GM21529 (cell line): ENCODE data around the gene IZUMO2.
"Not testable (repeated sequence)": the region's sequence is repeated elsewhere in the genome, so short reads cannot be mapped to it uniquely, and the experiment has no call there.

Source experiments
- ATAC-seq: cut with Tn5 transposase; IDR thresholded peaks from one replicate; pipeline ENCODE4 v1.9.1; 2021; ENCODE audit not compliant: unreplicated experiment

The IZUMO2 gene

GRCh38 chr19:50187937-50188336 lies 24.9 kb upstream of the IZUMO2 start:
- no peak for ATAC-seq

DNA sequence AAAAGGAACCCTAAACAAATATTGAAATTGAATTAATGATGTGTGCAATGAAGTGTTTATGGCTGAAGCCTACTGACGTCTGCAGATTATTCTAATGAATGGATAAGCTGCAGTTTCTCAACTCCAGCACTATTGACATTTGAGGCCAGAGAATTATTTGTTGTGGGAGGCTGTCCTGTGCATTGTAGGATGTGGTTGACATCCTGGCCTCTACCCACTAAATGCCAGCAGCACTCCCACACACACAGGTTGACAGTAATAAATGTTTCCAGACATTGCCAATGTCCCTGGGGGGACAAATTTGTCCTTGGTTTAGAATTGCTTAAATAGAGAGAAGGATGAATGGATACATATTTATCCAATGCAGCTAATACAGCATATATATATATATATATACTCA lies 21.1 kb upstream of the IZUMO2 start:
- no peak for ATAC-seq

DNA sequence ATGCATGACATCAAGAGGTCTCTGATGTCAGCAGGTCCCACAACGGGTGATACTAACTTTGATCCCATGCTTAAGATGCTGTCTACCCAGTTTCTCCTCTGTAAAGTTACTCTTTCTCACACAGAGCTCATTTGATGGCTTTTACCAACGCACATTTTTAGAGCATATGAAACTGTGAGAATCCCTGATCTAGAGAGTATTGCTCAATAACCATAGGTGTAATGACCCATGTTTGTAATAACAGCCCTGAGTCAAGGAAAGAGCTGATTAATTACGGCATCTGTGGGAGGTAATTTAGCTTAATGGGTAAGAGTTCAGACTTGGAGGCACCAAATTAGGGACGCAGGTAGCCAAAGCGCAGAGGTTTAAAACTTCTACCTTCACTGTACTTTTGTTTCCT lies 18.0 kb upstream of the IZUMO2 start:
- no peak for ATAC-seq

DNA sequence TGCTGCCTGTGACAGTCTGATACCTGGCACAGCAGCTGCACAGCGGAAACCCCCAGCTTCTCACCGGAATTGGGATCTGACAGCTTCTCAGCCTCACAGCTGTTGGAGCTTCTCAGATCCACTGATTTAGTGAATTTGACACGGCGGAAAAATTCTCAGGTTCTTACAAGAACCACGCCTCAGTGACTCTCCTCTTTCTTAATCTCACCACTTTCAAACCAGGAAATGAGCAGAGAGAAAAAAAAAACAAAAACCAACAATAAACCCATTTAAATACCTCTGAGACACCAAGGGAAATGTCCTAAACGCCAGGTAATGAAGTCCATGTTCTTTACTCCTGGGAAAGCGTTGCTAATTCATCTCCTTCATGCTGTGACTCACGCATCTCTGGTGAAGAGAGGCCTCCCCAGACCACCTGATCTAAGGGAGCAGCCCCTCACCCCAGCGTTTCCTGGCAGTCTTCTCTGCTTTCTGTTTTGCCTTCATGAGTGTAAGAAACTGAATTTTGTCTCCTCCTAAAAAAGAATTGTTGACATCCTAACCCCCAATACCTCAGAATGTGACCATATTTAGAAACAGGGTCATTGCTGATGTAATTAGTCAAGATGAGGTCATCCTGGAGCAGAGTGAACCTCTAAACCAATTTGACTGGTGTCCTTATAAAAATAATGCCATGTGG lies 15.9 kb upstream of the IZUMO2 start:
- no peak for ATAC-seq

GRCh38 chr19:50178320-50178719 lies 15.2 kb upstream of the IZUMO2 start:
- ATAC-seq, result no peak

GRCh38 chr19:50176775-50177174 lies 13.7 kb upstream of the IZUMO2 start:
- no peak for ATAC-seq

DNA sequence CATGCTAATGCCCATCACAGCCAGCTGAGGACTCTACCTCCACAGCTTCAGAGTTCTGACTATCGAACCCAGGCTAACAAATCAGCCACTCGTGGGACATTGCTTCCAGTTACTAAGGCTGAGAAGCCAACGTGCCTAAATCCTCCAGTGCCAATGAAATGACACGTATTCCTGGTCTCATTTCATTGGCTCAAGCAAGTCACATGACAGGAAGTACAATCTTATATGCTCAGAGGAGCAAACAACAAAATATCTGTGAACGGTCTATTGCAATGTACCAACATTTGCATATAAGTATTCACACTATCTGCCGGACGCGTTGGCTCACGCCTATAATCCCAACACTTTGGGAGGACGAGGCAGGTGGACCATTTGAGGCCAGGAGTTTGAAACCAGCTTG lies 12.8 kb upstream of the IZUMO2 start:
- no peak for ATAC-seq

GRCh38 chr19:50174100-50174793 lies 11.2 kb upstream of the IZUMO2 start:
- no peak for ATAC-seq

GRCh38 chr19:50173127-50173526 lies 10.0 kb upstream of the IZUMO2 start:
- no peak for ATAC-seq

DNA sequence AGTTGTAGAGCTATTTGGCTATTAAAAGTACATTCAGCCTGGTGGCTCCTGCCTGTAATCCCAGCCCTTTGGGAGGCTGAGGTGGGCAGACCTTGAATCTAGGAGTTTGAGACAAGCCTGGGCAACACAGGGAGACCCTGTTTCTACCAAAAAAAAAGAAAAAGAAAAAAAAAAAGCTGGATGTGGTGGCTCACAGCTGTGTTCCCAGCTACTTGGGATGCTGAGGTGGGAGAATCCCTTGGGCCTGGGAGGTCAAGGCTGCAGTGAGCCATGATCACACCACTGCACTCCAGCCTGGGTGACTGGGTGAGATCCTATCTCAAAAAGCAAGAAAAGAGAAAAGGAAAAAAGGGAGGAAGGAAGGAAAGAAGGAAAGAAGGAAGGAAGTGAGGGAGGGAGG lies 9.6 kb upstream of the IZUMO2 start:
- no peak for ATAC-seq

DNA sequence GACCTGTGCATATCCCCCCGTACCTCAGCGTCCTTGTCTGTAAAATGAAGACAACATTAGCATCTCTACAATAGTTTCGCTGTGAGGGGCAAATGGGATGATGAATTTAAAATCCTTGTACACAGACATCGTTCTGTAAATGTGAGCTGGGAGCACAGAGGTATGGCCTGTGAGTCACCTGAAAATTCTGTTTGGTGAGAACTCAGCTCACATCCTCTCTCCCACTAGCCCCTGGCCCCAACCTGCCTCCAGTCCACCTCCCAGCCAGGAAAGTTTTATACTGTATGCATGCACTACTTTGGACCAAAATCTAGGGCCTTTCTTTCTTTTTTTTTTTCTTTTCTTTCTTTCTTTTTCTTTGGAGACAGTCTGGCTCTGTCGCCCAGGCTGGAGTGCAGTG lies 8.7 kb upstream of the IZUMO2 start:
- no peak for ATAC-seq

DNA sequence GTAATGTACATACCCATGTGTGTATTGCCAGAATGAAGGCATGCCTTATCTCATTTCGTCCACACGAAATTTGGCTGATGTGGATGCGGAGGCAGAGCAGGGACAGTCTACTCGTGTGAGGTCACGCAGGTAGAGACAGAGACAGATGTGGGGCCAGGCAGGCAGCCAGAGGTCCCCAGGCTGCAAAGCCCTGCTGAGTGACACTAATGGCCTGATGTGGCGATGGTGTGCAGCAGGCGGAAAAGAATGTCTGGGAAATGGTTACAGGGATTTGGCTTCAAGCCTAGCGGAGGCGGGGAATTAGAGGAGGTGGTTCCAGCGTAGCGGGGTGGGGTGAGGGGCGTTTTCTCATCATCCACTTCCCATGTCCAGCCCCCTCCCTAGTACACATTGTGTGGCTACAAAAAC lies 4.2 kb upstream of the IZUMO2 start:
- ATAC-seq, result no peak

DNA sequence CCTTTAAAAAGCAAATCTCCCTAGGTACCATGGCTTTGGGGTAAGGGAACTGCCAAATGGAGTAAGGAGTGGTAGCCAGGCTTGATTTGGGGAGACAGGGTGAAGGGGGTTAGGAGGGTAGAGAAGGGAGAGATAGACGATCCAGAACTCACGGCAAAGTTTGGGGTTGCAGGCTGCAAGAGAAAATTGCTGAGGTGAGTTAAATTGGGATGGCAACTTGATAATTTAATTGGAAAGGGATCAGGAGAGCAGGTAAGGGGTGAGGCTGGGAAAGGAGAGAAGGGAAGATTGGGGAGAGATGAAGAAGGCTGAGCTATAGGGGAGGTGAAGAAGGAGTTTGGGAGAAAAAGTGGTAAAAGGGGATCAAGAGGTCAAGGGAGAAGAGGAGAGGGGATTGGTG lies 4.0 kb downstream of the IZUMO2 start:
- no peak for ATAC-seq

- no peak for ATAC-seq
Observed at GRCh38 chr19:50158577-50158976, 4.5 kb downstream of the IZUMO2 start.

- ATAC-seq, result no peak
Observed at GRCh38 chr19:50155520-50156109, 7.5 kb downstream of the IZUMO2 start.

GRCh38 chr19:50154529-50154928 lies 8.6 kb downstream of the IZUMO2 start:
- no peak for ATAC-seq

- no peak for ATAC-seq
Observed at GRCh38 chr19:50152578-50152977, 10.5 kb downstream of the IZUMO2 start.

GRCh38 chr19:50148528-50148927 lies 14.6 kb downstream of the IZUMO2 start:
- no peak for ATAC-seq

GRCh38 chr19:50147462-50148423 lies 15.3 kb downstream of the IZUMO2 start:
- ATAC-seq, result no peak

- ATAC-seq, result not testable (repeated sequence)
Observed at GRCh38 chr19:50141921-50142320, 21.2 kb downstream of the IZUMO2 start.

- not testable (repeated sequence) for ATAC-seq
Observed at GRCh38 chr19:50140118-50140845, 22.8 kb downstream of the IZUMO2 start.
